Neural cell (in vitro differentiated cells): ENCODE data around the gene GRAMD4. TPM values are rescaled to one million over a fixed set of nuclear protein-coding genes. Genes with fewer than 3 reads are reported as not detected.

Source experiments
- H2AFZ ChIP-seq: fragments of 200-600, 300-800 bp; sonication (generic), shearing (Covaris generic); 2 replicates; pipeline ENCODE4 v1.6.0; 2014; ENCODE audit warnings: low read depth, mild to moderate bottlenecking, antibody characterized with exemption, low read length, moderate library complexity
- H3F3A ChIP-seq: fragments of 200-600 bp; shearing (Covaris generic); 2 replicates; pipeline ENCODE4 v1.6.1; 2016; ENCODE audit warnings: mild to moderate bottlenecking, moderate library complexity, mixed read lengths, antibody characterized with exemption, low read length; ENCODE audit not compliant: insufficient read depth, poor library complexity, severe bottlenecking
- H3K27ac ChIP-seq: fragments of 200-600, 300-800 bp; sonication (generic), shearing (Covaris generic); 2 replicates; pipeline ENCODE4 v1.5.1; 2014; ENCODE audit warnings: mild to moderate bottlenecking, low read length, moderate library complexity
- H3K27me3 ChIP-seq: fragments of 300-800, 200-600 bp; sonication (generic), shearing (Covaris generic); 2 replicates; pipeline ENCODE4 v1.6.0; 2014; ENCODE audit warnings: mild to moderate bottlenecking, low read depth, low read length, moderate library complexity; ENCODE audit not compliant: insufficient read depth
- H3K36me3 ChIP-seq: fragments of 300-800, 200-600 bp; sonication (generic), shearing (Covaris generic); 2 replicates; pipeline ENCODE4 v1.5.1; 2014; ENCODE audit warnings: mild to moderate bottlenecking, antibody characterized with exemption, low read length, moderate library complexity; ENCODE audit not compliant: insufficient read depth
- H3K4me2 ChIP-seq: fragments of 300-800, 200-600 bp; sonication (generic), shearing (Covaris generic); 2 replicates; pipeline ENCODE4 v1.6.0; 2014; ENCODE audit warnings: mild to moderate bottlenecking, low read length
- H3K4me3 ChIP-seq: fragments of 300-800, 200-600 bp; sonication (generic), shearing (Covaris generic); 2 replicates; pipeline ENCODE4 v1.5.1; 2014; ENCODE audit warnings: mild to moderate bottlenecking, low read length, moderate library complexity
- H3K79me2 ChIP-seq: fragments of 200-600 bp; shearing (Covaris generic); replicated peaks from 2 replicates; pipeline ENCODE4 v1.6.0; 2014; ENCODE audit warnings: mild to moderate bottlenecking, low read length, moderate library complexity; ENCODE audit not compliant: insufficient read depth
- H3K9ac ChIP-seq: fragments of 300-800, 200-600 bp; sonication (generic), shearing (Covaris generic); 2 replicates; pipeline ENCODE4 v1.6.1; 2016; ENCODE audit warnings: mild to moderate bottlenecking, low read length, mixed read lengths
- H3K9me2 ChIP-seq: fragments of 200-600 bp; shearing (Covaris generic); 2 replicates; pipeline ENCODE4 v1.6.1; 2016; ENCODE audit warnings: mild to moderate bottlenecking, low read length, mixed read lengths; ENCODE audit not compliant: insufficient read depth
- H3K9me3 ChIP-seq: fragments of 200-600, 300-800 bp; sonication (generic), shearing (Covaris generic); 2 replicates; pipeline ENCODE4 v1.6.1; 2016; ENCODE audit warnings: mild to moderate bottlenecking, mixed run types, low read length, moderate library complexity, mixed read lengths
- H4K20me1 ChIP-seq: fragments of 200-600 bp; shearing (Covaris generic); 2 replicates; pipeline ENCODE4 v1.6.1; 2016; ENCODE audit warnings: mild to moderate bottlenecking, mixed run types; ENCODE audit not compliant: insufficient read depth
- EP300 ChIP-seq: fragments of 450-650 bp; conservative IDR thresholded peaks from 2 replicates; pipeline ENCODE4 v1.6.1; 2014; ENCODE audit warnings: antibody characterized with exemption, mild to moderate bottlenecking, moderate library complexity; ENCODE audit not compliant: poor library complexity, severe bottlenecking
- EZH2 ChIP-seq: fragments of 200-600, 300-800 bp; shearing (Covaris generic), sonication (generic); IDR thresholded peaks from 2 replicates; pipeline ENCODE4 v1.6.1; 2014; ENCODE audit warnings: antibody characterized with exemption, low read length, borderline replicate concordance, mild to moderate bottlenecking; ENCODE audit not compliant: insufficient read depth, poor library complexity, severe bottlenecking
- MXI1 ChIP-seq: fragments of 450-650 bp; conservative IDR thresholded peaks from 2 replicates; pipeline ENCODE4 v1.6.1; 2014; ENCODE audit warnings: antibody characterized with exemption, mild to moderate bottlenecking; ENCODE audit not compliant: poor library complexity, severe bottlenecking
- POLR2AphosphoS5 ChIP-seq: IDR thresholded peaks from 2 replicates; pipeline ENCODE4 v1.6.1; 2012
- RAD21 ChIP-seq: fragments of 450-650 bp; conservative IDR thresholded peaks from 2 replicates; pipeline ENCODE4 v1.6.1; 2014; ENCODE audit warnings: antibody characterized with exemption, mild to moderate bottlenecking, moderate library complexity
- SMC3 ChIP-seq: fragments of 450-650 bp; conservative IDR thresholded peaks from 2 replicates; pipeline ENCODE4 v1.6.1; 2014; ENCODE audit warnings: antibody characterized with exemption, mild to moderate bottlenecking, moderate library complexity; ENCODE audit not compliant: poor library complexity
- TAF1 ChIP-seq: IDR thresholded peaks from 2 replicates; pipeline ENCODE4 v1.6.1; 2012; ENCODE audit warnings: low read depth
- polyA plus RNA-seq: library from polyadenylated mRNA; depleted of rRNA; stranded (reverse); fragments of >200 nt; gene quantifications from 2 replicates; pipeline ENCODE4 v1.2.3, GENCODE V29; 2014
- TF ChIP-seq, protein P1 (sequence below): fragments of 450-650 bp; IDR thresholded peaks from 2 replicates; pipeline ENCODE4 v1.5.1; 2014; ENCODE audit warnings: antibody characterized with exemption, mild to moderate bottlenecking, moderate library complexity; ENCODE audit not compliant: poor library complexity, severe bottlenecking
- TF ChIP-seq, protein P2 (sequence below): IDR thresholded peaks from 2 replicates; pipeline ENCODE4 v1.6.1; 2012; ENCODE audit warnings: borderline replicate concordance

GRAMD4 gene
- polyA plus RNA-seq, 1 donor from 2014 or later: 35.6 TPM

DNA sequence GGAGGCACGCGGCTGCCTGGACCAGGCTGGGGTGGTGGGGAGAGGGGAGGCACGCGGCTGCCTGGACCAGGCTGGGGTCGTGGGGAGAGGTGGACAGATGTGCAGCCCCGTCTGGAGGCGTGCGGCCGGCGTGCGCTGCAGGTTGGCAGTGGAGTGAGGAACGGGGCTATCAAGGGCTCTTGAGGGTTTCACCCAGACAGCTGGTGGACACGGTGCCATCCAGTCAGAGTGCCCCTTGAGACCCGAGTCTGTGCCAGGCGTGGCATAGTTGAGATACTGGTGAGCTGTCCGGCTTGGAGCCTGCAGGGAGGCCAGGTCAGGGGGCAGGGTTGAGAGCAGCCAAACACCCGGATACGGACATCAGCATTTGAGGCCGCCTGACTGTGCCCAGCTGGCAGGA lies 1.5 kb upstream of the GRAMD4 start (continued):
- TF ChIP-seq, protein P1, sequence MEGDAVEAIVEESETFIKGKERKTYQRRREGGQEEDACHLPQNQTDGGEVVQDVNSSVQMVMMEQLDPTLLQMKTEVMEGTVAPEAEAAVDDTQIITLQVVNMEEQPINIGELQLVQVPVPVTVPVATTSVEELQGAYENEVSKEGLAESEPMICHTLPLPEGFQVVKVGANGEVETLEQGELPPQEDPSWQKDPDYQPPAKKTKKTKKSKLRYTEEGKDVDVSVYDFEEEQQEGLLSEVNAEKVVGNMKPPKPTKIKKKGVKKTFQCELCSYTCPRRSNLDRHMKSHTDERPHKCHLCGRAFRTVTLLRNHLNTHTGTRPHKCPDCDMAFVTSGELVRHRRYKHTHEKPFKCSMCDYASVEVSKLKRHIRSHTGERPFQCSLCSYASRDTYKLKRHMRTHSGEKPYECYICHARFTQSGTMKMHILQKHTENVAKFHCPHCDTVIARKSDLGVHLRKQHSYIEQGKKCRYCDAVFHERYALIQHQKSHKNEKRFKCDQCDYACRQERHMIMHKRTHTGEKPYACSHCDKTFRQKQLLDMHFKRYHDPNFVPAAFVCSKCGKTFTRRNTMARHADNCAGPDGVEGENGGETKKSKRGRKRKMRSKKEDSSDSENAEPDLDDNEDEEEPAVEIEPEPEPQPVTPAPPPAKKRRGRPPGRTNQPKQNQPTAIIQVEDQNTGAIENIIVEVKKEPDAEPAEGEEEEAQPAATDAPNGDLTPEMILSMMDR: no peak

DNA sequence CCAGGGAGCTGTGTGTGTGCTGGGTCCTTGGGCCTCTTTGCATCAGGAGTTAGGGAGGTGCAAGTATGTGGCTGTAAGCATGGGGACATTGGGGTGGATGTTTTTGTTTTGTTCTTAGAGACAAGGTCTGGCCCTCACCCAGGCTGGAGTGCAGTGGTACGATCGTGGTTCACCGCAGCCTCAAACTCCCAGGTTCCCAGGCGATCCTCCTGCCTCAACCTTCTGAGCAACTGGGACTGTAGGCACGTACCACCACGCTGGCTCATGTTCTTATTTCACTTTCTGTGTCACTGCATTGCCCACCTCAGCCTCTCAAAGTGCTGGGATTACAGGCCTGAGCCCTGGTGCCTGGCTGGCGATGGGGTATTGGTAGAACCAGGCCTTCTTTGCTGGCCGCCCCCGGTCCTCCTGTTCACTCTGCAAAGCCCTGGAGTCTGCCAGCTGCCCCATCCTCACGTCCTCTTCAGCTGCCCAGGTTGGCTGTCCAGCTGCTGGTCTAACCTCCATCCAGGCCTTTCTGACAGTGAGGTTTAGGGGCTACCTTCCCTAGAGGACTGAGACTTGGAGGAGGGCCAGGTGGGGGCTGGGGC lies 851 bp upstream of the GRAMD4 start:
- no peaks in the 10 kb centered on the region for H3F3A ChIP-seq
- H3K27ac ChIP-seq: no peak overlapping the region
- H3K79me2 ChIP-seq: peaks cover 3% of the 10 kb centered on the region
- no peaks in the 10 kb centered on the region for H4K20me1 ChIP-seq
- no peaks in the 10 kb centered on the region for H3K9me3 ChIP-seq
- H3K4me3 ChIP-seq: no peak overlapping the region
- TF ChIP-seq EP300: no peak
- no peak for TF ChIP-seq POLR2AphosphoS5
- TF ChIP-seq, protein P2, sequence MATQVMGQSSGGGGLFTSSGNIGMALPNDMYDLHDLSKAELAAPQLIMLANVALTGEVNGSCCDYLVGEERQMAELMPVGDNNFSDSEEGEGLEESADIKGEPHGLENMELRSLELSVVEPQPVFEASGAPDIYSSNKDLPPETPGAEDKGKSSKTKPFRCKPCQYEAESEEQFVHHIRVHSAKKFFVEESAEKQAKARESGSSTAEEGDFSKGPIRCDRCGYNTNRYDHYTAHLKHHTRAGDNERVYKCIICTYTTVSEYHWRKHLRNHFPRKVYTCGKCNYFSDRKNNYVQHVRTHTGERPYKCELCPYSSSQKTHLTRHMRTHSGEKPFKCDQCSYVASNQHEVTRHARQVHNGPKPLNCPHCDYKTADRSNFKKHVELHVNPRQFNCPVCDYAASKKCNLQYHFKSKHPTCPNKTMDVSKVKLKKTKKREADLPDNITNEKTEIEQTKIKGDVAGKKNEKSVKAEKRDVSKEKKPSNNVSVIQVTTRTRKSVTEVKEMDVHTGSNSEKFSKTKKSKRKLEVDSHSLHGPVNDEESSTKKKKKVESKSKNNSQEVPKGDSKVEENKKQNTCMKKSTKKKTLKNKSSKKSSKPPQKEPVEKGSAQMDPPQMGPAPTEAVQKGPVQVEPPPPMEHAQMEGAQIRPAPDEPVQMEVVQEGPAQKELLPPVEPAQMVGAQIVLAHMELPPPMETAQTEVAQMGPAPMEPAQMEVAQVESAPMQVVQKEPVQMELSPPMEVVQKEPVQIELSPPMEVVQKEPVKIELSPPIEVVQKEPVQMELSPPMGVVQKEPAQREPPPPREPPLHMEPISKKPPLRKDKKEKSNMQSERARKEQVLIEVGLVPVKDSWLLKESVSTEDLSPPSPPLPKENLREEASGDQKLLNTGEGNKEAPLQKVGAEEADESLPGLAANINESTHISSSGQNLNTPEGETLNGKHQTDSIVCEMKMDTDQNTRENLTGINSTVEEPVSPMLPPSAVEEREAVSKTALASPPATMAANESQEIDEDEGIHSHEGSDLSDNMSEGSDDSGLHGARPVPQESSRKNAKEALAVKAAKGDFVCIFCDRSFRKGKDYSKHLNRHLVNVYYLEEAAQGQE: no peak
- no peak for TF ChIP-seq SMC3
- no peak for TF ChIP-seq TAF1
- no peak for TF ChIP-seq MXI1
- no peak for TF ChIP-seq EZH2
- TF ChIP-seq, protein P1: no peak
- no peak for TF ChIP-seq RAD21
- no peaks in the 10 kb centered on the region for H3K9me2 ChIP-seq
- no peaks in the 10 kb centered on the region for H3K27me3 ChIP-seq
- H3K36me3 ChIP-seq: no peaks in the 10 kb centered on the region
- no peak overlapping the region for H2AFZ ChIP-seq
- H3K9ac ChIP-seq: no peak overlapping the region
- H3K4me2 ChIP-seq: no peak overlapping the region
